IgD-negative memory B cell (primary cell): ENCODE measurements around the gene KYAT1. TPM values are rescaled to one million over a fixed set of nuclear protein-coding genes. Genes with fewer than 3 reads are reported as not detected.

Experiments used
- H3K27ac Mint-ChIP-seq, 3 donors: one replicate each; pipeline ENCODE4 v1.8.0; 2020 to 2022; ENCODE audit warnings: mild to moderate bottlenecking in 3 of 3, mixed read lengths in 3 of 3, moderate library complexity in 1 of 3
- H3K27me3 Mint-ChIP-seq: one replicate; pipeline ENCODE4 v1.8.0; 2021; ENCODE audit warnings: mixed read lengths
- H3K36me3 Mint-ChIP-seq: one replicate; pipeline ENCODE4 v1.8.0; 2020; ENCODE audit warnings: mild to moderate bottlenecking, mixed read lengths
- H3K4me1 Mint-ChIP-seq, 3 donors: one replicate each; pipeline ENCODE4 v1.8.0; 2020 to 2022; ENCODE audit warnings: mixed read lengths in 3 of 3, mild to moderate bottlenecking in 1 of 3
- H3K4me3 Mint-ChIP-seq, 4 donors: one replicate each; pipeline ENCODE4 v1.8.0; 2020 to 2022; ENCODE audit warnings: mild to moderate bottlenecking in 4 of 4, mixed read lengths in 4 of 4, moderate library complexity in 3 of 4
- H3K9me3 Mint-ChIP-seq, 3 donors: one replicate each; pipeline ENCODE4 v1.8.0; 2020 to 2021; ENCODE audit warnings: mixed read lengths in 3 of 3, mild to moderate bottlenecking in 1 of 3
- polyA plus RNA-seq: library from polyadenylated mRNA; unstranded; fragments of 300-500 nt; fragmentation: Illumina TruSeq; gene quantifications from one replicate; pipeline ENCODE4 v1.2.3, GENCODE V29; 2021

KYAT1 gene
- polyA plus RNA-seq, 1 donor from 2014 or later: 11.4 TPM

DNA sequence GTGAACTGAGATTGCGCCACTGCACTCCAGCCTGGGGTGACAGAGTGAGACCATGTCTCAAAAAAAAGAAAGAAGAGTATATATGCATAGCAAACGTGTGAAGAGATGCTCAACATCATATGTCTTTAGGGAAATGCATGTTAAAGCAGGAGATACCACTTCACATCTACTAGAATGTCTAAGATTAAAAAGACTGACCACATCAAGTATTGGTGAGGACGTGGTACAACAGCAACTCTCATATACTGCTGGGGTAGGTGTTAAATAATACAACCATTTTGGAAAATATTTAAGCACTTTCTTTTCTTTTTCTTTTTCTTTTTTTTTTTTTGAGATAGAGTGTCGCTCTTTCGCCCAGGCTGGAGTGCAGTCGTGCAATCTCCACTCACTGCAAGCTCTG lies 96.3 kb downstream of the KYAT1 start:
- peaks cover 0 to 3% (median 0%) of the 10 kb centered on the region in 3 donors for H3K9me3 Mint-ChIP-seq
- H3K4me1 Mint-ChIP-seq: peaks cover 0 to 13% (median 11%) of the 10 kb centered on the region in 3 donors
- peak overlapping the region in 1 of 3 donors; percentile 92 for H3K27ac Mint-ChIP-seq
- H3K4me3 Mint-ChIP-seq: peak overlapping the region in 1 of 4 donors; percentile 71
- H3K36me3 Mint-ChIP-seq: no peaks in the 10 kb centered on the region
- no peaks in the 10 kb centered on the region for H3K27me3 Mint-ChIP-seq

Other genes with a start within 250 kb of the KYAT1 start
- 57.3 TPM for gene DYNC2I2, start 225.1 kb downstream of the KYAT1 start, polyA plus RNA-seq
- 257 TPM for gene SET, start 192.7 kb downstream of the KYAT1 start, polyA plus RNA-seq
- 0.11 TPM for gene PKN3, start 179.4 kb downstream of the KYAT1 start, polyA plus RNA-seq
- gene ZDHHC12, start 157.8 kb downstream of the KYAT1 start, polyA plus RNA-seq: 55.3 TPM
- gene ZER1, start 110.0 kb downstream of the KYAT1 start, polyA plus RNA-seq: 33.7 TPM
- 30.7 TPM for gene TBC1D13, start 94.7 kb downstream of the KYAT1 start, polyA plus RNA-seq
- gene ENDOG, start 63.5 kb downstream of the KYAT1 start, polyA plus RNA-seq: 15.3 TPM
- gene SPOUT1, start 52.2 kb downstream of the KYAT1 start, polyA plus RNA-seq: 65.2 TPM
- 26.2 TPM for gene LRRC8A, start 183 bp upstream of the KYAT1 start, polyA plus RNA-seq
- gene PHYHD1, start 39.0 kb upstream of the KYAT1 start, polyA plus RNA-seq: 1.0 TPM
- 8.5 TPM for gene DOLK, start 65.7 kb upstream of the KYAT1 start, polyA plus RNA-seq
- 21.9 TPM for gene NUP188, start 65.7 kb upstream of the KYAT1 start, polyA plus RNA-seq
- 27.7 TPM for gene SH3GLB2, start 146.4 kb upstream of the KYAT1 start, polyA plus RNA-seq
- 11.4 TPM for gene MIGA2, start 154.7 kb upstream of the KYAT1 start, polyA plus RNA-seq
- gene DOLPP1, start 199.2 kb upstream of the KYAT1 start, polyA plus RNA-seq: 7.4 TPM
- 8.1 TPM for gene CRAT, start 228.8 kb upstream of the KYAT1 start, polyA plus RNA-seq
- gene PTPA, start 229.5 kb upstream of the KYAT1 start, polyA plus RNA-seq: 12.2 TPM